ENCODE measurements around the gene HMGCR.

GRCh38 chr5:75364571-75365280 is 27.7 kb downstream of the HMGCR start:
- TF ChIP-seq CTCF (IDR thresholded peaks at IDR 0.05; ENCODE audit: low read length) (no peak), EZH2 (IDR thresholded peaks at IDR 0.05; ENCODE audit: borderline replicate concordance, low read length) (no peak)

All from OCI-LY1 (cell line).